Upper lobe of right lung (tissue), 1 donor: ENCODE measurements around the gene WWOX. TPM values are rescaled to one million over a fixed set of nuclear protein-coding genes. Genes with fewer than 3 reads are reported as not detected.

Experiments used
- ATAC-seq: fragments of 200-7000 bp; cut with Tn5 transposase; one replicate; pipeline ENCODE4 v1.9.1; 2020; ENCODE audit warnings: mild to moderate bottlenecking, moderate library complexity
- DNase-seq: peaks from one replicate; pipeline ENCODE4 v3.0.0-alpha.2; 2020
- H3K27ac ChIP-seq: fragments of 200-600 bp; one replicate; pipeline ENCODE4 v1.8.0; 2022
- H3K27me3 ChIP-seq: fragments of 200-600 bp; one replicate; pipeline ENCODE4 v1.8.0; 2022; ENCODE audit warnings: mild to moderate bottlenecking
- H3K36me3 ChIP-seq: fragments of 200-600 bp; one replicate; pipeline ENCODE4 v1.8.0; 2022
- H3K4me1 ChIP-seq: fragments of 200-600 bp; one replicate; pipeline ENCODE4 v1.8.0; 2022
- H3K4me3 ChIP-seq: fragments of 200-600 bp; one replicate; pipeline ENCODE4 v1.8.0; 2022; ENCODE audit warnings: mild to moderate bottlenecking
- H3K9me3 ChIP-seq: fragments of 200-600 bp; one replicate; pipeline ENCODE4 v1.8.0; 2022
- CTCF ChIP-seq: fragments of 200-600 bp; IDR thresholded peaks from one replicate; pipeline ENCODE4 v1.8.0; 2022; ENCODE audit warnings: antibody characterized with exemption
- intact Hi-C: fragments of 100-400 bp; cut with DNase I; formaldehyde crosslinking; loops from one replicate; pipeline ENCODE4 v1.11.0; 2022
- total RNA-seq: library from RNA; stranded (reverse); fragmentation: NEBNext Ultra II Directional; extraction: Animal tissue kit (Norgen Biotek cat#: 25700); gene quantifications from one replicate; pipeline ENCODE4 v1.2.1, GENCODE V29; 2021
- donor health status: DM: no; HTN: yes; CAD: no; lungs with severe emphysema.

The WWOX gene
- total RNA-seq, 1 donor from 2014 or later = 17.0 TPM

DNA sequence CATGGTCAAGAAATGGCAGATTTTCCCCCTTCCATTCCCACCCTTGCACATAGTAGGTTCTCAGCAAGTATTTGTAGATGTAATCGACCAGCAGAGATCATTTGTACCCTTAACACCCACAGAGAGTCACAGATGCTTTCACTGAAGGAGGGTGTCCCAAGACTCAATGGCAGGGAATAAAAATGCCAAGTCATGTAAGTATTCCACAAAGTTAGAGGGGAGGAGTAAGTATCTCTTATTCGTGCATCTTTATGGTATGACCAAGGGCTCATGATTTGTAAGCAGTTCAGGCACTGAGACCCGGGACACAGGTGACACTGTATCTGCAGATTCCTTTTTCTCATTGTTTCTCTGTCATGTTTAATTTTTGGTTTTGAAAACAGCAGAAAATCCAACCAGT is 1011.5 kb downstream of the WWOX start:
- H3K36me3 ChIP-seq = no peaks in the 10 kb centered on the region
- TF ChIP-seq CTCF = no peak
- no peak for DNase-seq
- intact Hi-C loops = no loop called here
- H3K4me3 ChIP-seq = no peak overlapping the region
- no peaks in the 10 kb centered on the region for H3K9me3 ChIP-seq
- no peak for ATAC-seq
- no peaks in the 10 kb centered on the region for H3K27me3 ChIP-seq
- H3K4me1 ChIP-seq = no peaks in the 10 kb centered on the region
- H3K27ac ChIP-seq = no peak overlapping the region

GRCh38 chr16:79112462-79112861 is 1013.0 kb downstream of the WWOX start:
- no peak for TF ChIP-seq CTCF
- Histone ChIP-seq H3K36me3 (no peaks in the 10 kb centered on the region), H3K27me3 (no peaks in the 10 kb centered on the region), H3K4me3 (no peak overlapping the region), H3K9me3 (no peaks in the 10 kb centered on the region), H3K27ac (no peak overlapping the region), H3K4me1 (no peaks in the 10 kb centered on the region)
- no peak for DNase-seq
- ATAC-seq = no peak
- intact Hi-C loops = no loop called here

- Histone ChIP-seq H3K36me3 (no peaks in the 10 kb centered on the region), H3K9me3 (no peaks in the 10 kb centered on the region), H3K4me1 (no peaks in the 10 kb centered on the region), H3K4me3 (no peak overlapping the region), H3K27me3 (no peaks in the 10 kb centered on the region), H3K27ac (no peak overlapping the region)
- ATAC-seq (no peak), DNase-seq (no peak)
- TF ChIP-seq CTCF = no peak
- intact Hi-C loops = no loop called here
These were observed 1014.4 kb downstream of the WWOX start for GRCh38 chr16:79113826-79114225.

DNA sequence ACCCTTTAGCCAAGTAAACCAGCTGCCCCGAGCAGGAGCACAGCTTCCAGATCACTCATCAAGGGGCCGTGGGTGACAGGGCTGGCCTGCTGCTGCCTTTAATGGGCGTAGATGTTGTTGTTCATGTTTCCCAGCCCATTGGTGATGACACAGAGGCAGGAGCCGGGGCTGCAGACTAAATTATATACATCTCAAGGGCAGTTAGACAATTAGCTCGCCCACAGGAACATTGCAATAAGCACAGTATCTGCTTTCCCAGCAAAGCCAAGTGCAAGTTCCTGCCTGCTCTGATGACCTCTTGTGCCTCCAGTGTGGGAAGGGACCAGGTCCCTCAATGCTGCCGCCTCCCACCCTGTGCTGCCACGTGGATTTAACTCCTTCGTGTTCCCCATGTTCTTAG is 1015.3 kb downstream of the WWOX start:
- Histone ChIP-seq H3K36me3 (no peaks in the 10 kb centered on the region), H3K9me3 (no peaks in the 10 kb centered on the region), H3K4me1 (no peaks in the 10 kb centered on the region), H3K4me3 (no peak overlapping the region), H3K27me3 (no peaks in the 10 kb centered on the region), H3K27ac (no peak overlapping the region)
- no peak for DNase-seq
- TF ChIP-seq CTCF = no peak
- intact Hi-C loops = no loop called here
- ATAC-seq = no peak

GRCh38 chr16:79121906-79122305 is 1022.5 kb downstream of the WWOX start:
- Histone ChIP-seq H3K27me3 (no peaks in the 10 kb centered on the region), H3K4me3 (no peak overlapping the region), H3K36me3 (no peaks in the 10 kb centered on the region), H3K4me1 (no peaks in the 10 kb centered on the region), H3K27ac (no peak overlapping the region), H3K9me3 (no peaks in the 10 kb centered on the region)
- no peak for TF ChIP-seq CTCF
- ATAC-seq (no peak), DNase-seq (no peak)
- intact Hi-C loops = no loop called here

DNA sequence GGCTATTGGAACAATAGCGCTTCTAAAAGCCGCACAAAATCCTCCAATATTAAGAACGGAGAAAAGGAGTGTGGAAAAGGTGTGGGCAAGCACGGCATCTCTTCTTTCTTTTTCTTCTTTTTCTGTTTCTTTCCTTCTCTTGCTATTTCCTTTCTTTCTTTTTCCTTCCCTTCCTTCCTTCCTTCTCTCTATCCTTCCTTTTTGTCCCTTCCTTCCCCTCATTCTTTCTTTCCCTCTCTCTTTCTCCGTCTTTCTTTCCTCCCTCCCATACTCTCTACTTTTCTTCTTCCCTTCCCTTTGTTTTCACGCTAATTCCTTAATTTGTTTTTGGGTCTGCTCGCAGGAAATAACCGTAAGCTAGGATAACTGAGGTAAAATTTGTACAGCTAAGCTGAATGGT is 1022.9 kb downstream of the WWOX start:
- Histone ChIP-seq H3K4me3 (no peak overlapping the region), H3K27me3 (no peaks in the 10 kb centered on the region), H3K4me1 (no peaks in the 10 kb centered on the region), H3K9me3 (no peaks in the 10 kb centered on the region), H3K27ac (no peak overlapping the region), H3K36me3 (no peaks in the 10 kb centered on the region)
- intact Hi-C loops = no loop called here
- DNase-seq = no peak
- ATAC-seq = no peak
- TF ChIP-seq CTCF = no peak
